Measurements from ENCODE around the gene TNRC18. TPM values are rescaled to one million over a fixed set of nuclear protein-coding genes. Genes with fewer than 3 reads are reported as not detected.
"Not testable (repeated sequence)": the region's sequence is repeated elsewhere in the genome, so short reads cannot be mapped to it uniquely, and the experiment has no call there.

Gene TNRC18
- total RNA-seq, 1 donor from 2014 or later = 118 TPM

DNA sequence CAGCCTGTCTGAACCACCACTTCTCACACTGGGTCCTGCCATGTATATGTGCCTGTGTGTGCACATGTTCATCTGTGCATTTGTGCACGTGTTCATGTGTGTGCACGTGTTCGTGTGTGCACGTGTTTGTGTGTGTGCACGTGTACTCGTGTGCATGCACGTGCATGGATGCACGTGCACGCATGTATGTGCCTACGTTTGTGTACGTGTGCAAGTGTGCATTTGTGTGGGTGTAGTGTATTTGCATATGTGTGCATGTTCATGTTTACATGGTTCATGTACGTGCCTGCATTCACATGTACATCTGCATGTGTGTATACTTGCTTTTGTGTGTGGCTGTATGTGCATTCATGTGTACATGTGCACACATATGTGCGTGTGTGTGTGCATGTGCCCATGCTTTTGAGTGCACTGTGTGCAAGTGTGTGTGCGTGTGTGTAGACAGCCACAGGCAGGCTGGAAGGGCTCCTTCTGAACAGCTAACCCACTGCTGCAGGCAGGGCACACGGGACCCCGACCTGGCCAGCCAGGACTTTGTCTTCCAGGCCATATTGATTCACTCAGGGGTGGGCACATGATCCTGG, 112.7 kb downstream of the TNRC18 start:
- Histone ChIP-seq H3K27me3 (no peaks in the 10 kb centered on the region), H3K27ac (no peak overlapping the region), H3K36me3 (peaks cover 70% of the 10 kb centered on the region), H3K4me3 (no peak overlapping the region), H3K4me1 (no peaks in the 10 kb centered on the region), H3K9me3 (no peaks in the 10 kb centered on the region)
- no peak for ATAC-seq
- no peak for TF ChIP-seq CTCF (IDR thresholded peaks at IDR 0.05)
- intact Hi-C loops (cut with DNase I) = no loop called here
- DNase-seq = no peak

DNA sequence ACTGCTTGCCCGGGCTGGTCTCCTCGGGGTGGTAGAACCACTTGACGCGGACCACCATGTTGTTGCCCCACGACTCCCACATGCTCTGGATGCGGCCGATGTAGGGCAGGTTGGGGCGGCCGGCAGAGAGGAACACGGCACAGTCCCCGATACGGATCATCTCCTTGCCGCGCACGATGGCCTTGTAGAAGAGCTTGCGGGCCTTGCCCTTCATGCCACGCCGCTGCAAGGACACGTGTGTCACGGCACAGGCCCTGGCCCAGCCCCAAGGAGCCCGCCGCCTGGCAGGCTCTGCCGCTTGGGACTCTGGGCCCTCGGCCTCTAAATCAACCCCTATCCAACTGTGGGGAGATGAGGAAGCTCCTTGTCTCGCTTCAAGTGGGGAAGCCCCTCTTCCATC, 114.5 kb downstream of the TNRC18 start:
- no peaks in the 10 kb centered on the region for H3K27me3 ChIP-seq
- H3K4me3 ChIP-seq = no peak overlapping the region
- no peaks in the 10 kb centered on the region for H3K4me1 ChIP-seq
- H3K9me3 ChIP-seq = no peaks in the 10 kb centered on the region
- H3K27ac ChIP-seq = no peak overlapping the region
- ATAC-seq = no peak
- TF ChIP-seq CTCF (IDR thresholded peaks at IDR 0.05) = no peak
- DNase-seq = no peak
- intact Hi-C loops (cut with DNase I) = no loop called here
- H3K36me3 ChIP-seq = peaks cover 53% of the 10 kb centered on the region

DNA sequence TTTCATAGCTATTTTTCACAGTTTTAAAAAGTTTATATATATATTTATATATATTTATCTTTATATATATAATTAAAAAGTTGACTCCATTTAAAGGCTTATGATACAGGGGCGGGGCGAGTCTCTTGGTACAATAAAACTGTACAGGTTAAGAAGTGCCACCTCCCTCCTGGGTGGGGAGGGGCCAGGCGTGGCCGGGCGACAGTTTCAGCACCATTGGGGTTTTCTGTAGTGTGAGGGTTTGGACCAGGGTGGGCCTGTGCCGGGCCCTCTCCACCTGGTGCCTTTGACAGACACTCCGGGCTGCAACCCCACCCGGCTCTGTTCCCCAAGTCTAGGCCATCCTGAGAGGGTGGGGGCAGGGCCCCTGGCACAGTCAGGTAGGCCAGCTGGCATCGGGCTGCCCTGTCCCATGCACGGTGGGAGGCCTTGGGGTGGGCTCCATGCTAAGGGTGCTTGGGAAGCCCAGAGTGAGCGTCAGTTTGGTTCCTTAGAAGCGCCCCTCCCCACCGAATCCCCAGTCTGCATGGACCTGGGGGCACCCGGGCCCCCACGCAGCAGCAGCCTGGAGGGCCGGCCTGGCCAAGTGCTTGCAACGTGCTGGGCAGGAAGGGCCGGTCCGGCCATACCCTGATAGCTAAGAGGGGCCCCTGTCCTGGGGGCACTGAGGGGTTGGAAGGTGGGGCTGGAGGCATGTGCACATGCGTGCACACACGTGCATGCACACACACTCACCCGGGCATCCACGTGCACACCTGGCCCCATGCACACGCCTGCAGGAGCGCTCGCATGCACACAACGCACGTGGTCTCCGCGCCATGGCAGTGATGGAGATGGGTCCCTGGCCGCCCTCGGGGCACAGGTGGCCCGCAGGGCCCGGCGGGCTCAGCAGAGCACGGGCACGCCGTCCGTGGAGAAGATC, 116.2 kb downstream of the TNRC18 start:
- ATAC-seq; H3K4me3 ChIP-seq; H3K4me1 ChIP-seq; H3K9me3 ChIP-seq; H3K27ac ChIP-seq; intact Hi-C loops (cut with DNase I); H3K27me3 ChIP-seq; DNase-seq: not testable (repeated sequence)
- peaks cover 50% of the 10 kb centered on the region for H3K36me3 ChIP-seq

DNA sequence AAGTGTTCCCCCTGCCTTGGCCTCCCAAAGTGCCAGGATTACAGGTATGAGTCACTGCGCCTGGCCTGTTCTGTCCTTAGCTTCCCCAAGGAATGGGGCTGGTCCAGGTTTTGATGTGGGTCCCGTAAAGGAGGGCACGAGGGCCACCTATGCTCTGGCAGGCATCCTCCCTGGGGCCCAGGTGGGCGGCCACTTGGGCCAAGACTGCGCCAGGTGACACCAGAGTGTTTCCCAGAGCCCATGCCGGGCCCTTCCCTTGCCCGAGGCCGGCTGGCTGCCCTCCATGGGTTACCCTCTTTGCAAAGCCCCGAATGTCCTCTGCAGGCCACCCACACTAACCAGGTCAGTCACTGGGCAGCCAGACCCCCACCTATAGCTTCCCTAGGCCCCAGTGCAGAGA, 118.6 kb downstream of the TNRC18 start:
- DNase-seq; ATAC-seq; H3K27ac ChIP-seq; H3K4me3 ChIP-seq; intact Hi-C loops (cut with DNase I); H3K27me3 ChIP-seq; H3K9me3 ChIP-seq; H3K4me1 ChIP-seq: not testable (repeated sequence)
- peaks cover 32% of the 10 kb centered on the region for H3K36me3 ChIP-seq

GRCh38 chr7:5303591-5304505, 119.8 kb downstream of the TNRC18 start:
- DNase-seq (no peak), ATAC-seq (peak; percentile 2)
- Histone ChIP-seq H3K36me3 (peaks cover 24% of the 10 kb centered on the region), H3K27ac (no peak overlapping the region), H3K9me3 (no peaks in the 10 kb centered on the region), H3K4me3 (no peak overlapping the region), H3K27me3 (no peaks in the 10 kb centered on the region), H3K4me1 (no peaks in the 10 kb centered on the region)
- intact Hi-C loops (cut with DNase I) = no loop called here
- TF ChIP-seq CTCF (IDR thresholded peaks at IDR 0.05) = no peak

- DNase-seq = no peak
- H3K27ac ChIP-seq = no peak overlapping the region
- no peak overlapping the region for H3K4me3 ChIP-seq
- H3K27me3 ChIP-seq = no peaks in the 10 kb centered on the region
- ATAC-seq = peak; percentile 2
- no peak for TF ChIP-seq CTCF (IDR thresholded peaks at IDR 0.05)
- H3K9me3 ChIP-seq = no peaks in the 10 kb centered on the region
- peaks cover 16% of the 10 kb centered on the region for H3K36me3 ChIP-seq
- H3K4me1 ChIP-seq = no peaks in the 10 kb centered on the region
- intact Hi-C loops (cut with DNase I) = no loop called here
Observed at GRCh38 chr7:5303061-5303460, 120.6 kb downstream of the TNRC18 start.

All from upper lobe of right lung (tissue), 1 donor.